D721Med (cell line): ENCODE results near the gene MRPS18C.
A peak's percentile ranks its signal among the peaks of the same experiment; 100 is the strongest.

Experiments used
- DNase-seq: peaks from one replicate; pipeline ENCODE4 v3.0.0; 2011; ENCODE audit warnings: low spot score; ENCODE audit not compliant: insufficient read length
- FAIRE-seq: peaks from 2 replicates; lab custom pipeline; 2011; peaks lifted over from hg19 to GRCh38; lab: Jason Lieb, UNC
- CTCF ChIP-seq: IDR thresholded peaks from 2 replicates; pipeline ENCODE4 v1.5.1; 2012; ENCODE audit warnings: mild to moderate bottlenecking, control low read depth; ENCODE audit not compliant: insufficient read depth; ENCODE audit errors: missing control alignments

The MRPS18C gene

GRCh38 chr4:83455281-83456183 is at the start of gene MRPS18C, which contains the start of gene HELQ:
MRPS18C (plus strand) TSS chr4:83456058; CDS start chr4:83456078, 20 bp downstream.
HELQ (minus strand) TSS chr4:83455823; CDS start chr4:83455693, 130 bp downstream.
- peak; percentile 66 for FAIRE-seq
- TF ChIP-seq CTCF = no peak
- peak; percentile 57 for DNase-seq

GRCh38 chr4:83408908-83409307 is 47.0 kb upstream of the MRPS18C start:
- FAIRE-seq (no peak), DNase-seq (no peak)
- TF ChIP-seq CTCF = no peak

GRCh38 chr4:83413676-83414075 is 42.2 kb upstream of the MRPS18C start:
- FAIRE-seq = no peak
- no peak for DNase-seq
- TF ChIP-seq CTCF = no peak

GRCh38 chr4:83417566-83417965 is 38.3 kb upstream of the MRPS18C start:
- DNase-seq (no peak), FAIRE-seq (no peak)
- no peak for TF ChIP-seq CTCF

- DNase-seq = no peak
- no peak for TF ChIP-seq CTCF
- FAIRE-seq = no peak
Observed at GRCh38 chr4:83418211-83418610, 37.6 kb upstream of the MRPS18C start.

GRCh38 chr4:83431200-83431599 is 24.7 kb upstream of the MRPS18C start:
- no peak for DNase-seq
- FAIRE-seq = no peak
- no peak for TF ChIP-seq CTCF

GRCh38 chr4:83436680-83437079 is 19.2 kb upstream of the MRPS18C start:
- no peak for FAIRE-seq
- DNase-seq = no peak
- no peak for TF ChIP-seq CTCF
